Measurements from ENCODE around the gene FAM83D. TPM values are rescaled to one million over a fixed set of nuclear protein-coding genes. Genes with fewer than 3 reads are reported as not detected.

Gene FAM83D
- total and polyA plus RNA-seq, 2 of the 8 experiments (the other 6 are each of a cell fraction or from before 2014, with no cell fraction given) = 60.9 to 62.6 TPM

- Histone ChIP-seq H3K9me3 (ENCODE audit: insufficient read depth in 2 of 2, low read depth in 1 of 2, low read length in 1 of 2) (no peaks in the 10 kb centered on the region), H3K79me1 (ENCODE audit: low read depth, low read length) (no peaks in the 10 kb centered on the region; the same call in 1 of the 2 replicates), H2BK20ac (ENCODE audit: low read length) (no peak overlapping the region), H2BK120ac (replicated peaks; ENCODE audit: low read depth, low read length) (no peak overlapping the region), H2AK5ac (ENCODE audit: low read depth, low read length) (no peak overlapping the region), H3K79me2 (ENCODE audit: control insufficient read depth in 1 of 2, insufficient read depth in 2 of 2, low read length in 2 of 2) (no peaks in the 10 kb centered on the region), H3K4me3 (ENCODE audit: extremely low read depth in 1 of 4, insufficient read depth in 2 of 4, low read depth in 3 of 4, low read length in 4 of 4) (no peak overlapping the region), H4K20me1 (replicated peaks in 1 of 2; ENCODE audit: control insufficient read depth in 1 of 2, insufficient read depth in 2 of 2, low read length in 2 of 2) (peaks cover 0 to 4% of the 10 kb centered on the region in 2 experiments), H3K18ac (ENCODE audit: extremely low read depth, low read length) (no peak overlapping the region), H3K9ac (replicated peaks in 1 of 4; ENCODE audit: extremely low read depth in 1 of 4, low read depth in 3 of 4, low read length in 3 of 4) (no peak overlapping the region), H3K4me2 (ENCODE audit: insufficient read depth in 1 of 2, low read depth in 2 of 2, low read length in 2 of 2) (no peak overlapping the region), H3K27ac (ENCODE audit: low read depth, low read length) (no peak overlapping the region), H4K5ac (ENCODE audit: insufficient read length, low read depth, low read length) (no peak overlapping the region), H4K8ac (ENCODE audit: extremely low read depth, insufficient read depth, low read length) (no peak overlapping the region), H2AFZ (ENCODE audit: low read length) (no peak overlapping the region), H3K14ac (ENCODE audit: insufficient read length) (no peak overlapping the region), H3K23me2 (ENCODE audit: low read depth, low read length) (peaks cover 2% of the 10 kb centered on the region; the same call in 1 of the 2 replicates), H2BK12ac (ENCODE audit: low read depth, low read length) (no peak overlapping the region), H3K4ac (replicated peaks; ENCODE audit: insufficient read length, low read depth, low read length) (no peak overlapping the region), H3K36me3 (ENCODE audit: control insufficient read depth in 2 of 4, insufficient read depth in 4 of 4, low read length in 3 of 4) (no peaks in the 10 kb centered on the region), H3K4me1 (replicated peaks in 1 of 4; ENCODE audit: control insufficient read depth in 3 of 4, insufficient read depth in 4 of 4, low read length in 3 of 4) (peaks cover 0 to 7% (median 2%) of the 10 kb centered on the region in 4 experiments; a peak in 5 of 7 replicates), H3K56ac (replicated peaks; ENCODE audit: insufficient read length, low read depth, low read length) (no peak overlapping the region), H2BK5ac (ENCODE audit: low read depth, low read length) (no peak overlapping the region), H2BK15ac (ENCODE audit: low read length) (no peak overlapping the region), H3K27me3 (replicated peaks in 1 of 4; ENCODE audit: control insufficient read depth in 3 of 4, extremely low read depth in 1 of 4, insufficient read depth in 3 of 4, low read length in 3 of 4) (no peaks in the 10 kb centered on the region), H4K91ac (replicated peaks; ENCODE audit: insufficient read length, low read length) (no peak overlapping the region), H3K23ac (ENCODE audit: insufficient read length) (no peak overlapping the region)
- POLR2A ChIA-PET (ENCODE audit: partially characterized antibody) = no interaction called here
- 81% methylated on average over 6 of the region's 6 CpGs; no CpG with 5 or more reads in 1 of the 2 experiments for WGBS, 2 experiments (ENCODE audit: extremely low coverage in 1 of 2, insufficient coverage in 1 of 2, insufficient read length in 1 of 2, insufficient replicate concordance in 2 of 2, low coverage in 1 of 2, low lambda C conversion rate in 2 of 2, missing lambda C conversion rate in 1 of 2)
- no peak for DNase-seq (ENCODE audit: low read depth in 1 of 2, low spot score in 2 of 2)
- CTCF ChIA-PET (ENCODE audit: partially characterized antibody) = interaction anchor here (0.6 to 1.4 kb wide), 5 partner anchors 8 to 160 kb away, joined by 3 to 4 read pairs (median 3); no protein-coding TSS in a partner anchor
- no peak for FAIRE-seq
- no peak for TF ChIP-seq TAF7 (optimal IDR thresholded peaks at IDR 0.05; ENCODE audit: borderline replicate concordance, low read depth, low read length)
- TF ChIP-seq EZH2 (IDR thresholded peaks at IDR 0.05; ENCODE audit: low read depth, low read length, severe bottlenecking) = no peak
- TF ChIP-seq CBX8 (IDR thresholded peaks at IDR 0.05; ENCODE audit: borderline replicate concordance, low read depth, low read length) = no peak
- TF ChIP-seq GABPA (IDR thresholded peaks at IDR 0.05; ENCODE audit: borderline replicate concordance, insufficient read depth, low read length) = no peak
- TF ChIP-seq SUZ12 (IDR thresholded peaks at IDR 0.05; ENCODE audit: low read length) = no peak
- no peak for TF ChIP-seq BACH1 (IDR thresholded peaks at IDR 0.05; ENCODE audit: low read length)
- no peak for TF ChIP-seq KDM1A (IDR thresholded peaks at IDR 0.05; ENCODE audit: borderline replicate concordance, low read length)
- TF ChIP-seq SIX5 (IDR thresholded peaks at IDR 0.05; ENCODE audit: low read depth, low read length) = no peak
- no peak for TF ChIP-seq SP4 (IDR thresholded peaks at IDR 0.05; ENCODE audit: low read length)
- no peak for TF ChIP-seq TBP (IDR thresholded peaks at IDR 0.05; ENCODE audit: low read depth, low read length)
- TF ChIP-seq GTF2F1 (IDR thresholded peaks at IDR 0.05; ENCODE audit: borderline replicate concordance, low read depth, low read length) = no peak
- TF ChIP-seq CEBPB (IDR thresholded peaks at IDR 0.05; ENCODE audit: low read depth, low read length) = no peak
- no peak for TF ChIP-seq JUN (IDR thresholded peaks at IDR 0.05; ENCODE audit: low read depth, low read length)
- TF ChIP-seq RBBP5 (IDR thresholded peaks at IDR 0.05; ENCODE audit: borderline replicate concordance, low read depth, low read length) = no peak
- TF ChIP-seq RXRA (IDR thresholded peaks at IDR 0.05; ENCODE audit: insufficient read depth, low read depth, low read length) = no peak
Measured at GRCh38 chr20:38885357-38885756, 40.9 kb upstream of the FAM83D start.
